Muscle of arm (tissue), 12 donors: ENCODE results near the gene SHISA2. TPM values are rescaled to one million over a fixed set of nuclear protein-coding genes. Genes with fewer than 3 reads are reported as not detected.

Experiments
- DNase-seq: peaks from one replicate; pipeline ENCODE4 v3.0.0-alpha.2; 2013
- polyA plus RNA-seq, 12 donors: library from polyadenylated mRNA; unstranded; fragments of 120-200 nt; gene quantifications; one replicate each; pipeline ENCODE4 v1.2.1, GENCODE V29; 2013; ENCODE audit not compliant: insufficient read length in 12 of 12

The SHISA2 gene
- polyA plus RNA-seq, 12 donors: 19.5 to 98.7 (median 50.0) TPM; not detected in 1

DNA sequence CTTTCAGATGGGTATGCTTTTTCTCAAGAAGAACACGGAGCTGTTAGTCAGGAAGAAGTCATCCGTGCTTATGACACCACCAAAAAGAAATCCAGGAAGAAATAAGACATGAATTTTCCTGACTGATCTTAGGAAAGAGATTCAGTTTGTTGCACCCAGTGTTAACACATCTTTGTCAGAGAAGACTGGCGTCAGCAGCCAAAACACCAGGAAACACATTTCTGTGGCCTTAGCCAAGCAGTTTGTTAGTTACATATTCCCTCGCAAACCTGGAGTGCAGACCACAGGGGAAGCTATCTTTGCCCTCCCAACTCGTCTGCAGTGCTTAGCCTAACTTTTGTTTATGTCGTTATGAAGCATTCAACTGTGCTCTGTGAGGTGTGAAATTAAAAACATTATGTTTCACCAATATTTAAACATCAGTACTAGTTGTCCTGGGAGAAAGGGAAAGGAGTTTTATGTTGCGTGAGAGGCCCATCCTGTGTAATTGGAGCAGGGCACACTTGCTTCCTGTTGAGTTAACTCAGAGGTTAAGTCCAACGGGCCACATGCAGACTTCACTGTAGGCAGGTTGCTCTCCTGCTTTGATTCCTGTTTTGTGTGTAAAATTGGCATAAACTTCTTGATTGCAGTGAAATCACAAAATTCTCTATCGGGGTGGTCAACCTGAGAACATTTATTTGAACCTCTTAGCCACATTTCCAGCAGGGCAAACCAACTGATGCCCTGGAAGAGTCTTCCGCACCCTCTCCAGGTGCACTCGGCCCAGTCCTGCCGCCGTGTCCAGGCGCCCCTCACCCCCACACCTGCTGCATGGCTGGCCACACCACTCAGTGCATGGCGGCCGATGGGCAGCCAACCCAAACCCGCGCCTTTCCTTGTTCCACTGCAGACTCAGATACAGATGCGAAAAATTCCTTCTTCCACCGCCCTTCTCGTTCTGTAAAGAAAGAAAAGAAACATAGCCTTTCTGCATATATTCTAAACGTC is 31.6 kb downstream of the SHISA2 start:
- DNase-seq: no peak

DNA sequence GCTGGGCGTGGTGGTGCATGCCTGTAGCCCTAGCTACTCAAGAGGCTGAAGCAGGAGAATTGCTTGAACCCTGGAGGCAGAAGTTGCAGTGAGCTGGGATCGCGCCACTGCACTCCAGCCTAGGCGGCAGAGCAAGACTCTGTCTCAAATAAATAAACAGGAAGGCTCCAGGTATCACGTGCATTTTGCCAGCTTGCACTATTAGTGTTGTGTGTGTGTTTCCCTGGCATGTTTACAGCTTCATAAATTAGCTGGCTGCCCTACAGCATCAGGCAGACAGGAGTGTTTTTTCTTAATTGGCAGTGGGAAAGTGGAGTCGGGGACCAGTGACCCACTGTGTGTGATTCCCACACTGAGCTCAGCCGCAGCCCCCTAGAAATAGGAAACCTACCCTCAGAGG is 32.6 kb downstream of the SHISA2 start:
- no peak for DNase-seq

DNA sequence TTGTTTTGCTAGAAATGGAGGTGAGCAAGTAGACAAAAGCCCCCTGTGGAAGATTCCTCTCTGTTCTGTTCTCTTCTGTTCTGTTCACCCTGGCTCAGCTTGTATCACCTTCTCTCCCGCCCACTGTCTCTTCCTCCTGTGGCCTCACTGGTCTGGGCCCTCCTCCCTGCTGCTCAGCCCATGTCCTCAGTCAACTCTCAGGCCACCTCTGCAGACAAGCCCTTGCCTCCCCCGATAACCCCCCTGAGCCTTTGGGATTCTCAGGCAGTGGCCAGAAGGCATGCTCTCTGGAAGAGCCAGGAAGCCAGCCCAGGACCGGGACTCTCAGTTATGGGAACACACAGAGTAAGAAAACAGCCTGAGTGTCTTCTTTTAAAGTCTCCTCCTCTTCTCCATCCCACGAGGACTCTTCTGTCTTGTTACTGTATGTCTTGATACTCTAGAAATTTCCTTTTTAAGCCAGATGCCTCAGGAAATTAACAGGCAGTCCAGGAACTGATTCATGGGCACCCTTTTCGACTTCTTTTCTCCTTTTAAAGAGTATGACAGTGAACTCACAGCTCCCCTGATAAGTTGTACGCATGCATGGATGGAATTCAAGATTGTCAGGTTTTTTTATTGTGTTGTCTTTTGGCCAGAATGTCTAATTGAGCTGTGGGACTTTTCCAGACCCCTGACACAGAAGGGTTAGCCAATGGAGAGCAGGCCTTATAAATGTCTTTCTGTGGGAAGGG is 33.7 kb downstream of the SHISA2 start:
- DNase-seq: no peak

DNA sequence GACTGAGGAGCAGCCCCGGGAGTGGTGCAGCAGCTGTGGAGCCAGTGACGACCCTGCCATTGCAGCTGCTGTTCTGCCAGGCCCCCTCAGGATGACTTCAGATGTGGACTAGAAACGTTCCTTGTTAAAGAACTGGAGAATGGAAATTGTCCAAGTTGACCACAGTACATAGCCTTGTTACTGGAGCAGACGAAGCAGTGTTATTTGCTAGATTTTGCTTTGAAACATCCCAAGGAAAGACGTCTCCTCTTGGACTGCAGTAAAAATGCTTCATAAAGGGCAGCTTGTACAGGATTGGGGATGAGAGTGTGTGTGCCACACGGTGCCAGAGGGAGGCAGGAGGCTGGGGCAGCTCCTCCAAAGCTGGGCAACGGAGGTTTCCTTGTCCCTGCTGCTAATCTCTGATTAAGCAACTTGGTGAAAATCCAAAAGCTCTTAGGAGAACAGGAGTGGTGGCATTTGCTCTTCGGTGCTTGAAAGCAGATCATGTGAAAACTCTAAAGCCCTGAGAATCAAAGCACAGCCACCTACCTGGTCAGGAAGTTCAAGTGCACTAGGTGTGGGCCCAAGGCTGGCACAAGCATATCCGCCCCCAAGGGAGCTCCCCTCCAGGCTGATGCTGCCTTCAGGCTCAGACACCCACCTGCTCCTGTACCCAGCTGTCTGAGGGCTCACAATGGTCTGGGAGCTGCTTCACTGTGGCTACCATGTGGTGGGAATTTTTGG is 34.5 kb downstream of the SHISA2 start:
- no peak for DNase-seq

DNA sequence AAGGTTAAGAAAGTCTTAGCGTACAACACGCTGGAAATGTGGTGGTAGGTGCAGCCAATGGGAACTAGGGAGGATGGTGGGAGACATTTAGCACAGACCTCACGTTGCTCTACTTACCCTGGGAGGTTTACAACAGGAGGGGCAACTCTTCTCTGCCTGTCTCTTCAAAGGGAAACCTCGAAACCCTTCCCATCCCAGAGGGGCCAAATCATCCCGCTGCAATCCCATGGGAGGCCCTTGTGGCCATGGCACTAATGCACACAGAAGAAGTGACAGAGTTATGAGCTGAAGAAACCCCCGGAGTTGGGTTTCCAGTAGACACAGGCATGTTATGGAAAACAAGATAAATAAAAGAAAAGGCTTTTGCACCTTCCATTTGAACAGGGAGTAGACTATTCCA is 35.6 kb downstream of the SHISA2 start:
- no peak for DNase-seq

DNA sequence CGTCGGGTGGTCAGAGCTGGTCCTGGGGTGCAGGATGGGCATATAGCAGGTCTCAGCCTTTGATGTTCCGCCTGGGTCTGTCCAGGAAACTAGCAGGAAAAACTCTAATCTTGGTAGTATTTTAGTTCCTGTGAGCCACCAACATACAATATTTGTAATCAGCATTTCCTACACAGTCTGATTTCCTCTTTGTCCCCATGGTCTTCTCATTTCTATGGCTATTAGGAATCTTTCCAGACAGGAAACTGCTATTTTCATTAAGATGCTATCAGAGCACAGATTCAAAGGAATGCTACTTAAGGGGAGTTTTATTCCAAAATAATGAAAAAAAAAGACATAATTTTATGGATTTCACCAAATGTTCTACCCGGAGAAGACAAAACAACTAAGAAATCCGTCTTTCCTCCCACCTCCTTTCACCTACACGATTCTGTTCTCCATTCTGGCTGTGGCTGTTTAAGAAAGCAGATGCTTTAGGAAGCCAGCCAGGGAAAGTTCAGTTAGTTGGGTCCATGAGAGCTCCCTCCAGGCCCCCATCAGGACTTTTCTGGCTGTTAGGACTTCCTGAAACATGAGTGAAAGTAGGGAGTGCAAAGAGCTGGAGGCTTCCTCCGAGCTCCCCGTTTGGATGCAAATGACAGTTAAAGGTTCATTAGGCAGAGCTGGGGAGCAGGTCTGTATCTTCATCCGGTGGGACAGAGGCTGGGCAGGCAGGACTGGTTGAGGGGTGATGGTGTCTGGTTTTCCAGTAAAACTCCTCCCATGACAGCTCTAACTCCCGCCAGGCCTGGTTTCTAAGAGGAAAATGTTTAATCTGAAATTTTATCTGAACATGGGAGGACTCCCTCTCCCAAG is 36.3 kb downstream of the SHISA2 start:
- DNase-seq: peak; percentile 70

DNA sequence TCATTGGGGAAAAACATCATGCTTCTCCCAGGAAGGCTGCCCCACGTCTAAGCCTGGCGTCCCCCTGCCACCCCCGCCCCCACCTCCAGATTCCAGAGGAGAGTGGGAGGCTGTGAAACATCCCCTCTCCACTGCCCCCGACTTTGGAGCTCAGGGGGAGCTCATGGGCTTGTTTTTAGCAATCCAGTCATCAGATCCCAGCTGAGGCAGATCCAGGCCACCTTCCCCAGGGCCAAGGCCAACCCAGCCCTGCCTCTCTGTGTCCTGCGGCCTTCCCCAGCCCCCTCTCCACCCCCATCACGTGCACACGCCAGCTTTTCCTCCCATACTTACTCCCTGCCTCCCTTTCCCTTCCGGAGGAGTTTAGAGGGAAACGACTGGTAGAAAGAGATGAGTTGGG is 38.8 kb downstream of the SHISA2 start:
- DNase-seq: no peak

DNA sequence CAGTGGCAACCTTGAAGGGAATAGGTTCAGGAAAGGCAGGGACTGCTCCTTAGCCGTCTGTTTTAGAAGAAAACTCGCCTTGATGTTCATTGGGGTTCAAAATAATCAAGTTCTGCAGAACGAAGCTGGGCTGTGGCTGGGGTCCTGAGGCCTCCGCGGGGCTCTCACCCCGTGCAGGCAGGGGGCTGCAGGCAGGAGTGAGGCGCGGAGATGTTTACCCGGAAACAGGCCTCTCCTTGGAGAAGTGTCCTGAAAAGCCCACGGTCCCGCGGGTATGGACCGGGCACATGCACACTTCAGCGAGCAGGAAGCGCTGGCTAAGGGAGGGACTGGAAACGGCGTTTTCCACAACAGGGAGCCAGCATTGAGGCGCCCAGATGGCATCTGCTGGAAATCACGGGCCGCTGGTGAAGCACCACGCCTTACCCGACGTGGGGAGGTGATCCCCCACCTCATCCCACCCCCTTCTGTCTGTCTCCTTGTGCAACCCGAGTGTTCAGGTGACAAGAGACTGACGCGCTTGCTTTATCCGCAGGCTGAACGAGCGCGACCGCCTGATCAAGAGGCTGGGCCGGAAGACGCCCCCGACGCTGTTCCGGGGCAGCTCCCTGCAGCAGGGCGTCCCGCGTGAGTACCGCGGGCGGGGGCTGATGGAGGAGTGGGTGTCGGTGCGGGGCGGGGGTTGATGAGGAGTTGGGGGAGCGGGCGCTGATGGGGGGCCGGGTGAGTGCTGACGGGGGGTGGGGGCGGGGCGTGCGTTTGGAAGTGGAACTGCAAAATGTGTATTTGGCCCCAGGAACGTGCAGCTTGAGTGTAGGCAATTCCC is 39.6 kb downstream of the SHISA2 start:
- DNase-seq: peak; percentile 42

DNA sequence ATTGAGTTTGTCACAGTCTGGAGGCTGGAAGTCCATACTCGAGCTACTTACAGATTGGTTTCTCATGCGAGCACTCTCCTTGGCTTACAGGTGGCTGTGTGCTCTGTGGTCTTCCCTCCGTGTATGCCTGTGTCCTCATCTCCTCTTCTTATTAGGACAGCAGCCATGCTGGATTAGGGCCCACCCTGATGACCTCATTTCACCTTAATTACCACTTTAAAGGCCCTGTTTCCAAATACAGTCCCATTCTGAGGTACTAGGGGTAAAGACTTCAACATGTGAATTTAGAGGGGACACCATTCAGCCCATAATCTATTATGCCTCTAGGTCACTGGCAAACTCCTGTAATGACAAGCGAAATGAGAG is 40.6 kb downstream of the SHISA2 start:
- no peak for DNase-seq

DNA sequence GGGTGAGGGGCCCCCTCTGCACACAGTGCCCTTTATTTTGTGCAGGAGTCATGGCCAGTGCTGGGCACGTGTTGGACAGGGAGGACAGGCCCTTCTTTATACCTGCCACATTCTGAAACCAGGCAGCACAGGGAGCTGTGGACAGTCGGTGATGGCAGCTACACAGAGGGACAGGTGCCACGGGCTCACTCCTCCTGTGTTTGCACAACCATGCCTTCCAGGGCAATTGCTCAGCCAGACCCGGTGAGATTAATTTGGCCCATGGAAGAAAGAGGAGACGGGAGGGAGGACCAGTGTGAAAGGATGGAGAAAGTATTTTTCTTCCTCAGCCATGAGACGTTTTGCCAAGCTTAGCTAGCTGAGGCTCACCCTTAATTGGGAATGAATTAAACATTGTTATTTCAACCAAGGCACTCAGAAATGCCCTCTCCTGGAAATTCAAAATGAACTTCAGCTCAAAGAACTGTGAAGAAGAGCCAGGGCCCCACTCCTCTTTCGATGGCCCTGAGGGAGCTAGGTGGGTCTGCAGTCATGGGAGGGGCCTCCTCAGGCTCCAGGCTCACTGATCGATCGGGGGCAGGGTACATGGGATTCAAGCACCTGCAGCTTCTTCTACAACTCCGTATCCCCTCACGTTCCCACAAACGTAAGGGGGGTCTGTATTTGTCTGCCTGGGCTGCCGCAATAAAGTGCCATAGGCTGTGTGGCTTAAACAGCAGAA is 41.2 kb downstream of the SHISA2 start:
- DNase-seq: no peak

DNA sequence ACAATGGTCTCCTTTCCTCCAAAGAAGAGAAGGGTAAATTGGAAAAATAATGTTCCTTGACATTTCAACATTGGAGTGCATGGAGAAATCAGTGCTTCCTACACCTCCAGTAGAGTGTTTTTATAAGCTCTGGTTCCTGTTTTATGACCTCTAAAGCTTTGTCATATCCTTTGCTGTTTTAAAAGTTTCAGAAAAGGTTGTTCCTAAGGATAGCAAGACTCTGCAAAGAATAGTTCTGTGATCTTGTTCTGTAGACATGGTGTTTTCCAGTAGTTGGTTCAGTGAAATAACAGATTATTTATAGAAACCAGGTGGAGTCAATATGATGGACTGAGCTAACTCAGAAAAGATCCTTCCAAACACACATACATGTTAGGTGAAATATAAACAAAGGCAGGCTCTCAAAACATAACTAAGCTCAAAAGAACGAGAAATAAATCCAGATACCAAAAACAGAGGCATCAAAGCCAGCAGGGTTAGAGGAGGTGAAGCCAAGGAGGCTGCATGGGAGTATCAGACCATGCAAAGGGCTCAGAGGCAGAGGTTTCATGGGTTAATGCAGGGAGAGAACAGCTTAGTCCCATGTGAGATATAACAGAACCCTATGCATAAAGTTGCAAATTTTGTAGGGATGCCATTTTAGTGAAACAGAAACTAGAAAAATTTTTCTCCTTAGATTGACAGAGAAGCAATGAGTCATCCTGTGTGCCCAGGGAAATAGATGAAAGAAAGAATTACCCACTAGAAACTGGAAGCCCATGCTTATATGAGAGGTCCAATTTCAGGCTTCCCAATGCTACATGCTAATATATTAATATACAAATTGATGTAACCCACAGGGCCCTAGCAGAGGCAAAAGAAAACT is 44.3 kb downstream of the SHISA2 start:
- no peak for DNase-seq

Other genes starting within 250 kb of the SHISA2 start
- gene RNF6, start 170.3 kb upstream of the SHISA2 start, polyA plus RNA-seq: 10 to 100 TPM in 11 of 12 donors, not detected in 1; 13.6 to 42.6 (median 35.6) TPM
- gene CDK8, start 202.1 kb upstream of the SHISA2 start, polyA plus RNA-seq: 10 to 100 TPM in 11 of 12 donors, not detected in 1; 21.2 to 44.2 (median 31.7) TPM